GM12878 (cell line): ENCODE data around the gene PELI1. TPM values are rescaled to one million over a fixed set of nuclear protein-coding genes. Genes with fewer than 3 reads are reported as not detected.

Experiments
- ATAC-seq: fragments of 200-7000 bp; cut with Tn5 transposase; 3 replicates; pipeline ENCODE4 v1.9.1; 2020; ENCODE audit warnings: mild to moderate bottlenecking, moderate library complexity
- BruUV-seq: library from RNA; stranded (reverse); fragments of 400-500 nt; replicated peaks from 2 replicates; lab custom pipeline; 2021; lab: Mats Ljungman, UMichigan
- CTCF ChIA-PET: fragments of 300-600 bp; sonication (Branson Sonifier 250); formaldehyde crosslinking; extraction: SDS; loops from one replicate; lab custom pipeline; 2021; ENCODE audit warnings: inconsistent platforms; lab: Yijun Ruan, JAX
- POLR2A ChIA-PET: fragments of 350-600 bp; formaldehyde crosslinking; extraction: SDS; loops from one replicate; lab custom pipeline; 2021; ENCODE audit warnings: inconsistent platforms; lab: Charles Lee
- RAD21 ChIA-PET: fragments of 300-600 bp; sonication (Branson Sonifier 250); formaldehyde crosslinking; loops from one replicate; lab custom pipeline; 2023; ENCODE audit warnings: antibody characterized with exemption; ENCODE audit not compliant: unreplicated experiment; lab: Charles Lee
- SMC1A ChIA-PET: fragments of 300-600 bp; sonication (Branson Sonifier 250); formaldehyde crosslinking; loops from one replicate; lab custom pipeline; 2023; ENCODE audit not compliant: unreplicated experiment, uncharacterized antibody; lab: Charles Lee
- DNase-seq: peaks from one replicate; pipeline ENCODE4 v3.0.0-alpha.2; 2011; ENCODE audit warnings: low read depth, low spot score
- FAIRE-seq: peaks from 3 replicates; lab custom pipeline; 2011; peaks lifted over from hg19 to GRCh38; lab: Jason Lieb, UNC
- H2AFZ ChIP-seq: 2 replicates; pipeline ENCODE4 v1.6.0; 2011; ENCODE audit warnings: low read depth, low read length, control low read depth; ENCODE audit not compliant: control insufficient read depth
- H3K27ac ChIP-seq: 2 replicates; pipeline ENCODE4 v1.5.1; 2011; ENCODE audit warnings: control low read depth; ENCODE audit not compliant: control insufficient read depth, insufficient read depth
- H3K27me3 ChIP-seq, 2 experiments: replicated peaks in 1 of 2; 2 replicates each; pipeline versions ENCODE4 v1.6.0 to v1.6.1; 2011; ENCODE audit warnings: low read length in 1 of 2; ENCODE audit not compliant: control insufficient read depth in 2 of 2, insufficient read depth in 2 of 2
- H3K36me3 ChIP-seq, 2 experiments: 2 replicates each; pipeline ENCODE4 v1.5.1; 2011; ENCODE audit warnings: low read length in 1 of 2; ENCODE audit not compliant: control insufficient read depth in 2 of 2, insufficient read depth in 2 of 2
- H3K4me1 ChIP-seq: 2 replicates; pipeline ENCODE4 v1.6.1; 2011; ENCODE audit warnings: mild to moderate bottlenecking, low read length, moderate library complexity, mixed read lengths; ENCODE audit not compliant: control insufficient read depth, insufficient read depth
- H3K4me2 ChIP-seq: 2 replicates; pipeline ENCODE4 v1.6.0; 2011; ENCODE audit warnings: control low read depth; ENCODE audit not compliant: control insufficient read depth, insufficient read depth
- H3K4me3 ChIP-seq: fragments of 200-600 bp; sonication (generic); 2 replicates; pipeline ENCODE4 v1.5.1; 2016
- H3K79me2 ChIP-seq: 2 replicates; pipeline ENCODE4 v1.6.0; 2011; ENCODE audit warnings: low read length; ENCODE audit not compliant: control insufficient read depth, insufficient read depth
- H3K9ac ChIP-seq: 2 replicates; pipeline ENCODE4 v1.8.0; 2011; ENCODE audit warnings: low read length, control low read depth, mixed read lengths; ENCODE audit not compliant: control insufficient read depth, insufficient read depth
- H3K9me3 ChIP-seq: replicated peaks from 3 replicates; pipeline ENCODE4 v1.5.1; 2011; ENCODE audit warnings: mild to moderate bottlenecking, low read length; ENCODE audit not compliant: control insufficient read depth, insufficient read depth
- H4K20me1 ChIP-seq: 2 replicates; pipeline ENCODE4 v1.6.0; 2011; ENCODE audit not compliant: control insufficient read depth, insufficient read depth
- CHD1 ChIP-seq: IDR thresholded peaks from 2 replicates; pipeline ENCODE4 v1.6.1; 2012; ENCODE audit warnings: low read depth, low read length, improper control_type of control experiment
- CTCF ChIP-seq, 3 experiments: IDR thresholded peaks in 2 of 3; conservative IDR thresholded peaks in 1 of 3; 2 replicates each; pipeline ENCODE4 v1.5.1; 2011; ENCODE audit warnings: low read depth in 3 of 3, low read length in 3 of 3, mild to moderate bottlenecking in 3 of 3, control low read depth in 2 of 3, moderate library complexity in 2 of 3, inconsistent platforms in 1 of 3, mixed read lengths in 1 of 3; ENCODE audit not compliant: control insufficient read depth in 2 of 3, insufficient read depth in 1 of 3; ENCODE audit errors: extremely low read depth in 1 of 3
- EGR1 ChIP-seq, 2 experiments: IDR thresholded peaks; 1 replicate in 1 of 2; 2 replicates in 1 of 2; pipeline ENCODE4 v1.6.1; 2011 to 2012; ENCODE audit warnings: low read depth in 2 of 2, low read length in 2 of 2, borderline replicate concordance in 1 of 2, mild to moderate bottlenecking in 1 of 2, moderate library complexity in 1 of 2
- NR2F1 ChIP-seq: fragments of 450-650 bp; conservative IDR thresholded peaks from 2 replicates; pipeline ENCODE4 v1.6.1; 2017; ENCODE audit warnings: mild to moderate bottlenecking
- PAX5 ChIP-seq: IDR thresholded peaks from 2 replicates; pipeline ENCODE4 v1.6.1; 2011; ENCODE audit warnings: low read depth, low read length, borderline replicate concordance
- RAD21 ChIP-seq: IDR thresholded peaks from 2 replicates; pipeline ENCODE4 v1.6.1; 2011; ENCODE audit warnings: mild to moderate bottlenecking, low read depth, low read length, moderate library complexity; ENCODE audit not compliant: insufficient read depth
- RELA ChIP-seq: fragments of 450-650 bp; IDR thresholded peaks from 2 replicates; pipeline ENCODE4 v1.8.0; 2014; ENCODE audit warnings: borderline replicate concordance; ENCODE audit not compliant: partially characterized antibody
- USF1 ChIP-seq: IDR thresholded peaks from 2 replicates; pipeline ENCODE4 v1.6.1; 2011; ENCODE audit warnings: borderline replicate concordance, low read depth, mild to moderate bottlenecking, moderate library complexity, mixed read lengths, low read length; ENCODE audit not compliant: insufficient read depth; ENCODE audit errors: extremely low read length
- ZBTB4 ChIP-seq: fragments of 450-650 bp; formaldehyde crosslinking; IDR thresholded peaks from 2 replicates; pipeline ENCODE4 v1.4.0; 2022; ENCODE audit warnings: mild to moderate bottlenecking, moderate library complexity
- ZNF622 ChIP-seq: fragments of 450-650 bp; IDR thresholded peaks from 2 replicates; pipeline ENCODE4 v1.6.1; 2017; ENCODE audit warnings: mild to moderate bottlenecking, inconsistent platforms
- WGBS: methylation state at CpG from one replicate; pipeline ENCODE4 v1.1.6; 2016; ENCODE audit warnings: low lambda C conversion rate; ENCODE audit not compliant: insufficient replicate concordance, insufficient coverage; ENCODE audit errors: missing lambda C conversion rate; 5-methylcytosine and 5-hydroxymethylcytosine counted together
- in situ Hi-C: fragments of 300-500 bp; cut with MboI; formaldehyde crosslinking; loops from 9 replicates; pipeline ENCODE4 v1.14.3; 2018; ENCODE audit warnings: mixed read lengths
- intact Hi-C: fragments of 100-400 bp; cut with micrococcal nuclease; formaldehyde crosslinking; loops from one replicate; pipeline ENCODE4 v1.14.2; 2022; ENCODE audit not compliant: unreplicated experiment
- polyA plus RNA-seq, 11 experiments: library from polyadenylated mRNA; depleted of rRNA in 4 of 11; unstranded in 6 of 11; stranded (reverse) in 5 of 11; fragments of >200 nt; fragmentation: Nextera tagmentation in 4 of 11; fragmentation: Illumina TruSeq in 1 of 11; extraction: Ambion mirVana in 4 of 11; extraction: Trizol in 1 of 11; gene quantifications; 1 replicate in 1 of 11; 2 replicates in 10 of 11; pipeline versions ENCODE4 v1.2.1 to v1.2.3, GENCODE V29; 2011 to 2016; ENCODE audit warnings: inconsistent platforms in 2 of 11, missing spikeins in 2 of 11, low read depth in 1 of 11
- total RNA-seq, 4 experiments: library from RNA; depleted of rRNA in 3 of 4; stranded (reverse); fragments of >200 nt in 3 of 4; fragmentation: Illumina TruSeq in 1 of 4; extraction: Trizol in 1 of 4; gene quantifications; 2 replicates each; pipeline versions ENCODE4 v1.2.1 to v1.2.3, GENCODE V29; 2013 to 2021
- TF ChIP-seq, protein P1 (sequence below): IDR thresholded peaks from 2 replicates; pipeline ENCODE4 v1.6.1; 2012; ENCODE audit warnings: low read depth, low read length, improper control_type of control experiment
- TF ChIP-seq, protein P2 (sequence below): fragments of 450-650 bp; IDR thresholded peaks from 2 replicates; pipeline ENCODE4 v1.6.1; 2016; ENCODE audit warnings: mild to moderate bottlenecking

Gene PELI1
- total and polyA plus RNA-seq, 10 of the 15 experiments (the other 5 are each of a cell fraction or from before 2014, with no cell fraction given) = 12.1 to 92.0 (median 39.8) TPM

DNA sequence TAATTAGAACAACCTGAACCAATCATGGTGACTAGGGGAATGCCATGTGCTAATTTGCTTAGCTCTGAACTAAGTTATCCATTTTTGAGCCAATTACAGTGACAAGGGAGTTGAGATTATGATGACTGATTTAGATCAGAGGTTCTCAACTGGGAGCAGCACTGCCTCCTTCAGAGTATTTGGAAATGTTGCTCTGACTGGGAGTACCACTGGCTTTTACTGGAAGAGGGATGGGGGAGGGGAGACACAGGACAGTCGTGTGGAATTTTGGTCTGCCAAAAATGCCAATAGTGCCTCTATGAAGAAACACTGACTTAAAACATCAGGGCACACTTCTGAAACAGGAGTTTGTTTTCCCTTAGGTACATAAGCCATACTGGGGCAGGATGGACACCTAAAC lies 76.9 kb downstream of the PELI1 start:
- TF ChIP-seq RELA = no peak
- TF ChIP-seq, protein P1, sequence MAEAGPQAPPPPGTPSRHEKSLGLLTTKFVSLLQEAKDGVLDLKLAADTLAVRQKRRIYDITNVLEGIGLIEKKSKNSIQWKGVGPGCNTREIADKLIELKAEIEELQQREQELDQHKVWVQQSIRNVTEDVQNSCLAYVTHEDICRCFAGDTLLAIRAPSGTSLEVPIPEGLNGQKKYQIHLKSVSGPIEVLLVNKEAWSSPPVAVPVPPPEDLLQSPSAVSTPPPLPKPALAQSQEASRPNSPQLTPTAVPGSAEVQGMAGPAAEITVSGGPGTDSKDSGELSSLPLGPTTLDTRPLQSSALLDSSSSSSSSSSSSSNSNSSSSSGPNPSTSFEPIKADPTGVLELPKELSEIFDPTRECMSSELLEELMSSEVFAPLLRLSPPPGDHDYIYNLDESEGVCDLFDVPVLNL = no peak
- TF ChIP-seq, protein P2, sequence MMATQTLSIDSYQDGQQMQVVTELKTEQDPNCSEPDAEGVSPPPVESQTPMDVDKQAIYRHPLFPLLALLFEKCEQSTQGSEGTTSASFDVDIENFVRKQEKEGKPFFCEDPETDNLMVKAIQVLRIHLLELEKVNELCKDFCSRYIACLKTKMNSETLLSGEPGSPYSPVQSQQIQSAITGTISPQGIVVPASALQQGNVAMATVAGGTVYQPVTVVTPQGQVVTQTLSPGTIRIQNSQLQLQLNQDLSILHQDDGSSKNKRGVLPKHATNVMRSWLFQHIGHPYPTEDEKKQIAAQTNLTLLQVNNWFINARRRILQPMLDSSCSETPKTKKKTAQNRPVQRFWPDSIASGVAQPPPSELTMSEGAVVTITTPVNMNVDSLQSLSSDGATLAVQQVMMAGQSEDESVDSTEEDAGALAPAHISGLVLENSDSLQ = no peak
- TF ChIP-seq ZNF622 = no peak
- no peak for TF ChIP-seq CHD1
- TF ChIP-seq RAD21 = no peak
- no peak for TF ChIP-seq ZBTB4 (CRISPR knock-in tag)
- no peak for TF ChIP-seq PAX5
- no peak for TF ChIP-seq CTCF (IDR thresholded peaks at IDR 0.05 in 2 of 3, conservative IDR thresholded peaks at IDR 0.05 in 1 of 3; ENCODE audit: control insufficient read depth in 2 of 3, extremely low read depth in 1 of 3, insufficient read depth in 1 of 3, low read depth in 3 of 3, low read length in 3 of 3)
- no peak for TF ChIP-seq EGR1 (IDR thresholded peaks at IDR 0.05; ENCODE audit: borderline replicate concordance in 1 of 2, low read depth in 2 of 2, low read length in 2 of 2)
- TF ChIP-seq NR2F1 = no peak
- no peak for TF ChIP-seq USF1
- no peak overlapping the region for H2AFZ ChIP-seq
- H3K4me2 ChIP-seq = no peak overlapping the region
- FAIRE-seq (no peak), ATAC-seq (no peak), DNase-seq (no peak)
- ChIA-PET POLR2A (no interaction called here), SMC1A (no interaction called here), RAD21 (interaction anchor here (1.4 kb wide), 1 partner anchor 263 kb away, joined by 3 read pairs; no protein-coding TSS in a partner anchor), CTCF (interaction anchor here (0.7 kb wide), 1 partner anchor 1038 kb away, joined by 3 read pairs; no protein-coding TSS in a partner anchor)
- intact Hi-C loops = no loop called here
- no peak overlapping the region for H3K9ac ChIP-seq
- in situ Hi-C loops = no loop called here
- H3K79me2 ChIP-seq = no peaks in the 10 kb centered on the region
- 6% methylated on average over 1 of the region's 1 CpG for WGBS
- no peak overlapping the region for H3K4me3 ChIP-seq
- no peak overlapping the region for H3K27ac ChIP-seq
- no peaks in the 10 kb centered on the region for H3K9me3 ChIP-seq
- peaks cover 22% of the 10 kb centered on the region; the same call in 1 of the 2 replicates for H3K4me1 ChIP-seq
- H3K36me3 ChIP-seq = no peaks in the 10 kb centered on the region
- H4K20me1 ChIP-seq = no peaks in the 10 kb centered on the region
- no TSS peak for BruUV-seq
- H3K27me3 ChIP-seq = no peaks in the 10 kb centered on the region
